IMR-90 (cell line): Measurements from ENCODE around the gene U2AF1. TPM values are rescaled to one million over a fixed set of nuclear protein-coding genes. Genes with fewer than 3 reads are reported as not detected.
A peak's percentile ranks its signal among the peaks of the same experiment; 100 is the strongest.
"Not testable (repeated sequence)": the region's sequence is repeated elsewhere in the genome, so short reads cannot be mapped to it uniquely, and the experiment has no call there.

Experiments
- ATAC-seq: fragments of 200-7000 bp; cut with Tn5 transposase; 2 replicates; pipeline ENCODE4 v1.9.1; 2020; ENCODE audit warnings: low read depth, mild to moderate bottlenecking, moderate library complexity
- BruUV-seq: library from RNA; stranded (reverse); fragments of 400-500 nt; replicated peaks from 2 replicates; lab custom pipeline; 2021; lab: Mats Ljungman, UMichigan
- CTCF ChIA-PET: fragments of 300-600 bp; formaldehyde crosslinking; extraction: SDS; loops from one replicate; lab custom pipeline; 2021; ENCODE audit warnings: antibody characterized with exemption; lab: Yijun Ruan, JAX
- POLR2A ChIA-PET: fragments of 300-600 bp; sonication (Branson Sonifier 250); formaldehyde crosslinking; loops from one replicate; lab custom pipeline; 2022; ENCODE audit warnings: antibody characterized with exemption; ENCODE audit not compliant: unreplicated experiment; lab: Charles Lee
- DNase-seq: peaks from one replicate; pipeline ENCODE4 v3.0.0; 2013
- H2AFZ ChIP-seq: replicated peaks from 2 replicates; pipeline ENCODE3; 2013; ENCODE audit warnings: low read length, mild to moderate bottlenecking; ENCODE audit not compliant: poor library complexity
- H2AK5ac ChIP-seq: 2 replicates; pipeline ENCODE4 v1.6.1; 2013; ENCODE audit warnings: low read depth, low read length, inconsistent platforms
- H2AK9ac ChIP-seq: replicated peaks from 2 replicates; pipeline ENCODE3; 2013; ENCODE audit warnings: mild to moderate bottlenecking, low read depth, low read length, moderate library complexity; ENCODE audit not compliant: poor library complexity
- H2BK120ac ChIP-seq: 2 replicates; pipeline ENCODE4 v1.6.1; 2013; ENCODE audit warnings: low read depth, low read length, inconsistent platforms
- H2BK15ac ChIP-seq: 3 replicates; pipeline ENCODE4 v1.6.1; 2013; ENCODE audit warnings: low read depth, low read length, inconsistent platforms
- H2BK20ac ChIP-seq: 2 replicates; pipeline ENCODE4 v1.6.1; 2013; ENCODE audit warnings: low read depth, mild to moderate bottlenecking, inconsistent platforms, low read length, moderate library complexity
- H2BK5ac ChIP-seq: 2 replicates; pipeline ENCODE4 v1.6.1; 2013; ENCODE audit warnings: mild to moderate bottlenecking, low read depth, low read length, inconsistent platforms; ENCODE audit not compliant: poor library complexity, severe bottlenecking
- H3K14ac ChIP-seq: replicated peaks from 2 replicates; pipeline ENCODE4 v1.6.1; 2013; ENCODE audit warnings: low read depth, low read length, inconsistent platforms
- H3K18ac ChIP-seq: 2 replicates; pipeline ENCODE4 v1.6.1; 2013; ENCODE audit warnings: low read depth, low read length, control low read depth
- H3K23ac ChIP-seq: 2 replicates; pipeline ENCODE4 v1.6.1; 2013; ENCODE audit warnings: low read depth, low read length, inconsistent platforms
- H3K27ac ChIP-seq: 2 replicates; pipeline ENCODE4 v1.5.1; 2013; ENCODE audit warnings: mild to moderate bottlenecking, control low read depth, low read length; ENCODE audit not compliant: insufficient read depth
- H3K27me3 ChIP-seq: 2 replicates; pipeline ENCODE4 v1.6.1; 2013; ENCODE audit warnings: low read length; ENCODE audit not compliant: control insufficient read depth, insufficient read depth
- H3K36me3 ChIP-seq: 2 replicates; pipeline ENCODE4 v1.6.1; 2013; ENCODE audit warnings: low read length, mixed read lengths; ENCODE audit not compliant: control insufficient read depth, insufficient read depth
- H3K4ac ChIP-seq: 2 replicates; pipeline ENCODE4 v1.6.1; 2013; ENCODE audit warnings: low read depth, low read length, inconsistent platforms
- H3K4me1 ChIP-seq: 2 replicates; pipeline ENCODE4 v1.6.1; 2013; ENCODE audit warnings: low read length, mixed read lengths; ENCODE audit not compliant: control insufficient read depth, insufficient read depth
- H3K4me2 ChIP-seq: 2 replicates; pipeline ENCODE4 v1.6.1; 2013; ENCODE audit warnings: low read depth, mild to moderate bottlenecking, control low read depth, low read length, moderate library complexity
- H3K4me3 ChIP-seq: 2 replicates; pipeline ENCODE4 v1.5.1; 2013; ENCODE audit warnings: low read depth, mild to moderate bottlenecking, control low read depth, low read length, moderate library complexity; ENCODE audit not compliant: insufficient read depth
- H3K56ac ChIP-seq: 2 replicates; pipeline ENCODE4 v1.6.1; 2013; ENCODE audit warnings: low read length, inconsistent platforms; ENCODE audit not compliant: insufficient read depth; ENCODE audit errors: extremely low read depth
- H3K79me1 ChIP-seq, 2 experiments: 2 replicates each; pipeline ENCODE4 v1.6.1; 2013; ENCODE audit warnings: low read length in 2 of 2, inconsistent platforms in 1 of 2, low read depth in 1 of 2
- H3K9ac ChIP-seq: 2 replicates; pipeline ENCODE4 v1.6.1; 2013; ENCODE audit warnings: low read depth, low read length, control low read depth
- H3K9me1 ChIP-seq: 2 replicates; pipeline ENCODE4 v1.6.1; 2013; ENCODE audit warnings: low read length, inconsistent platforms; ENCODE audit not compliant: insufficient read depth
- H3K9me3 ChIP-seq: 2 replicates; pipeline ENCODE4 v1.6.1; 2013; ENCODE audit warnings: low read length; ENCODE audit not compliant: control insufficient read depth, insufficient read depth
- H4K20me1 ChIP-seq: 2 replicates; pipeline ENCODE4 v1.6.1; 2013; ENCODE audit warnings: low read length, inconsistent platforms; ENCODE audit not compliant: insufficient read depth
- H4K5ac ChIP-seq: 2 replicates; pipeline ENCODE4 v1.6.1; 2013; ENCODE audit warnings: mild to moderate bottlenecking, low read depth, low read length, control low read depth
- H4K8ac ChIP-seq, 2 experiments: 2 replicates each; pipeline ENCODE4 v1.6.1; 2013; ENCODE audit warnings: low read depth in 2 of 2, low read length in 2 of 2, control low read depth in 1 of 2, inconsistent platforms in 1 of 2
- H4K91ac ChIP-seq: 2 replicates; pipeline ENCODE4 v1.6.1; 2013; ENCODE audit warnings: low read depth, low read length, inconsistent platforms; ENCODE audit not compliant: insufficient read depth
- WGBS, 2 experiments: methylation state at CpG; one replicate each; pipeline versions ENCODE4 v1.1.5 to v1.1.7; 2013; ENCODE audit warnings: missing lambda C conversion rate in 2 of 2; ENCODE audit not compliant: insufficient read length in 1 of 2; ENCODE audit errors: extremely low coverage in 2 of 2; 5-methylcytosine and 5-hydroxymethylcytosine counted together
- dilution Hi-C: fragments of 300-500 bp; cut with HindIII; formaldehyde crosslinking; loops from one replicate; pipeline ENCODE4 v1.14.3; 2018; ENCODE audit warnings: low sequenced_read_pairs; ENCODE audit not compliant: unreplicated experiment
- in situ Hi-C: fragments of 300-500 bp; cut with MboI; formaldehyde crosslinking; loops from 3 replicates; pipeline ENCODE4 v1.14.3; 2019; ENCODE audit warnings: low sequenced_read_pairs, inconsistent platforms, mixed read lengths
- intact Hi-C: fragments of 100-400 bp; cut with micrococcal nuclease; formaldehyde crosslinking; loops from 2 replicates; pipeline ENCODE4 v1.10.0; 2022
- polyA plus RNA-seq, 3 experiments: library from polyadenylated mRNA; depleted of rRNA; stranded (reverse); fragments of >200 nt; gene quantifications; 2 replicates each; pipeline ENCODE4 v1.2.3, GENCODE V29; 2012; ENCODE audit warnings: low replicate concordance in 1 of 3
- total RNA-seq: library from RNA; depleted of rRNA; stranded (reverse); fragments of >200 nt; gene quantifications from 2 replicates; pipeline ENCODE4 v1.2.3, GENCODE V29; 2012

U2AF1 gene
- total and polyA plus RNA-seq, 2 of the 4 experiments (the other 2 are of a cell fraction): 6.5 to 8.5 TPM

- H3K27me3 ChIP-seq, H2AK5ac ChIP-seq, H3K23ac ChIP-seq, H4K5ac ChIP-seq, H3K14ac ChIP-seq, DNase-seq, H3K4ac ChIP-seq, intact Hi-C loops, H2BK120ac ChIP-seq, H3K4me1 ChIP-seq, H3K79me1 ChIP-seq, CTCF ChIA-PET, dilution Hi-C loops, H4K8ac ChIP-seq, H3K27ac ChIP-seq, H3K56ac ChIP-seq, H2BK5ac ChIP-seq, in situ Hi-C loops, H3K9me1 ChIP-seq, H4K91ac ChIP-seq, H2BK20ac ChIP-seq, H3K4me2 ChIP-seq, ATAC-seq, H2BK15ac ChIP-seq, H2AK9ac ChIP-seq, H3K9me3 ChIP-seq, H2AFZ ChIP-seq, H3K9ac ChIP-seq, H3K18ac ChIP-seq, H3K36me3 ChIP-seq, H4K20me1 ChIP-seq, POLR2A ChIA-PET, H3K4me3 ChIP-seq: not testable (repeated sequence)
- BruUV-seq: TSS peak; percentile 83
- WGBS, 2 experiments: no CpG with 5 or more reads among the region's 5 CpGs
Measured at GRCh38 chr21:43104642-43105041, 2.7 kb downstream of the U2AF1 start.

DNA sequence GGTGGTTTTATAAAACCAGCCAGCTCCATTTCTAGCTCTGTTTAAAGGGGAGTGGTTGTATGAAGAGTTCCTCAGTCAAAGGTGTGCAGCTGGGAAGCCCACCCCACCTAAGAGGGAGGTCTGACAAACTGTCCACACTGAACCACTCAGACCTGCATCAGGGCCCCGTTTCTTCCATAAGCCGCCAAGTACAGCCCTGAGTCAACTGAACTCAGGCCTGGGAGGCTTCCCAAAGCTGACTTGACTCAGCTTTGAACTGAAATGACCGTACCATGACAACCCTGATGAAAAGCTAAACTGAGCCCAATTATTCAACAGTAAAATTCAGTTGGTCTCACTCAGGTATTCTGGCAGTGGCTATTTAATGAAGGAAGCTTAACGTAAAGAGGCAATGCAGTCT is 5.1 kb downstream of the U2AF1 start:
- H3K27ac ChIP-seq, H3K9me3 ChIP-seq, BruUV-seq, H2AK5ac ChIP-seq, CTCF ChIA-PET, intact Hi-C loops, H3K4me2 ChIP-seq, H3K4me1 ChIP-seq, H4K5ac ChIP-seq, H2BK15ac ChIP-seq, H3K4me3 ChIP-seq, H3K4ac ChIP-seq, in situ Hi-C loops, dilution Hi-C loops, H2BK120ac ChIP-seq, H4K8ac ChIP-seq, H3K36me3 ChIP-seq, H3K14ac ChIP-seq, H3K56ac ChIP-seq, H4K20me1 ChIP-seq, H3K27me3 ChIP-seq, H3K23ac ChIP-seq, H2AK9ac ChIP-seq, DNase-seq, H3K9ac ChIP-seq, H3K9me1 ChIP-seq, H2AFZ ChIP-seq, H4K91ac ChIP-seq, H2BK5ac ChIP-seq, H2BK20ac ChIP-seq, H3K79me1 ChIP-seq, ATAC-seq, H3K18ac ChIP-seq, POLR2A ChIA-PET: not testable (repeated sequence)
- no CpG with 5 or more reads among the region's 4 CpGs for WGBS, 2 experiments
